Hepatic stellate cell (primary cell): ENCODE results near the gene GP2.
A peak's percentile ranks its signal among the peaks of the same experiment; 100 is the strongest.

ENCODE experiments used
- DNase-seq: peaks from one replicate; pipeline ENCODE4 v3.0.0; 2011; ENCODE audit warnings: low spot score

The GP2 gene

DNA sequence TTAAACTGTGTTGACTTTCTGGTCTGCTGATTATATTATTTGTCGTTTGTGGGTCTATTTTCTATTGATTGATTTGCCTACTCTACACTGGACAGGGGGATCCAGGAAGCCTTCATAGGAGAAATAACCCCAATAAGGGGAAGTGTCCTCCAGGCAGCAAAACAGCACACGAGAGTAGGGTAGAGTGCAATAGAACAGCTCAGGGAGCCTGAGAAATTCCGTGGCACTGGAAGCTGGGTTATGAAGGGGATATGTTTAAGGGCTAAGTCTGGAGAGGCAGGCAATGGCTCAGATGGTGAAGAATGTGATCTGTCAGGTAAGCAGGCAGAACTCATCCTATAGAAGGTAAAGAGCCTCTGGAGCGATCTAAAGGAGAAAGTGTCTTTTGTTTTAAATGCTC lies 20.9 kb downstream of the GP2 start:
- no peak for DNase-seq

DNA sequence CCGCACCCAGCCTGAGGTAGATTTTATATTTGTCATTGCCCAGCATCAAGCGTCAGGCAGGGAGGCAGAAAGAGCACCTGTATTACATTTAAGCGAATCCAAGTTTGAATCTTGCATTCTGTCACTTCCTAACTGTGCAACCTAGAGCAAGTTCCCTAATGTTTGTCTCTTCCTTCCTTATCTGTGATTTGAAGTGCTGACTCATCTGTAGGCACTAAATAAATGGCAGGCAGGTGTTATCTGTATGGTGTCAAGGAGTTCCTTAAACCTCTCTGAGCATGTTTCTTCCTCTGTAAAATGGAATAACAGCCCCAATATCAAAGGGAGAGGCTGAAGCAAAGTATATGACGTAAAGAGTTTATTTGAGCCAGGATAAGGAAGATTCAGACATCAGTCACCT lies 24.3 kb downstream of the GP2 start:
- DNase-seq, result no peak

- DNase-seq, result no peak
Observed at GRCh38 chr16:20302389-20302788, 24.9 kb downstream of the GP2 start.

DNA sequence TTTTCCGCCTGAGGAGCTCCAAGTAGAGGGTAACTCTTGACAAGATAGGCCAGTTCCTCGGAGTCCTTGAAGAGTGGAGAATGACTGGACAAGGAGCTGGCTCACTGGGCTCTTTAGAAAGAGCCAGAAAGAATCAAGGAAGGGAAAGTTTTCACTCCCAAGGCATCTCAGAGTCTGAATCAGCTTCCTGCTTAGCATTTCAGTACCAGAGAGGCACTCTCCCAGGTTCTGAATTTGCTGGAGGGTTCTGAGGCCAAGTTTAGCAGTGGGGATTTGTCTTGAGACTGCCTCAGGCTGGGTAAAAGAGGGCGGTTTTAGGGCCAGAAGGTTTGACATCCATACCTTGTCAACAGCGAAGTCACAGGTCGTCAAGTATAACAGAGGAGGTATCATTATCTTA lies 25.5 kb downstream of the GP2 start:
- DNase-seq, result no peak

DNA sequence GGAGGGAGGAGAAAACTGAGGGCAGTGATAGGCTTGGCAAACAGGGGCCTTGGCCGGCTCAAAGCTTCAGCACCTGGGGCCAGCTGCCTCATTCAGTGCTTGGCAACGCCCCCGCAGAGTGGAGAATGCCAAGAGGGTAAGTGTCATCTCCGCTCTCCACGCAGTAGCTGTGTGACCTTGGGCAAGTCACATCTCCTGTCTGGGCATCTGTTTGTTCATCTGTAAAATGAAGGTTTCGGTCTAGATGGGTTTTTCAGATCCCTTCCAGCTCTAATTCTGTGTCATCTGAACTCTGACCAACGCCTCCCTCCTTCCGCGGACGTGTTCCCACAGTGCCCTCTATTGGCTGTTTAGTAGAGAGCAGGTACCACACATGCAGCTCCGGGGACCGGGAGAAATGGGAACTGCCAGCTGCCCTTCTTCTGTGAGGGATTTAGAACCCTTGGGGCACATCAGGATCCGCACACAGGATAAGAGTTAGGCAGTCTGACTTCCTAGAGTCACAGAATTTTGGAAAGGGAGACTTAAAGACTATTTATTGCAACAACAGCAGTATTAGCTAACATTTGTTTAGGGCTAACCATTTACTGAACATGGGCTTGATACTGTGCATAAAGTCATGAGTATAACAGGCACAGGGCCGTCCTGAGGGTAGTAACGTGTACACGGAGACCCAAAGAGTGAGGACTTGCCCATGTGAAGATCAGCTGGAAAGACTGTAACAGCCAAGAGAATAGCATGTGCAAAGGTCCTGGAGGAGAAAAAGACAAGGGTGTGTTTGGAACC lies 26.8 kb downstream of the GP2 start:
- DNase-seq, result peak; percentile 46

DNA sequence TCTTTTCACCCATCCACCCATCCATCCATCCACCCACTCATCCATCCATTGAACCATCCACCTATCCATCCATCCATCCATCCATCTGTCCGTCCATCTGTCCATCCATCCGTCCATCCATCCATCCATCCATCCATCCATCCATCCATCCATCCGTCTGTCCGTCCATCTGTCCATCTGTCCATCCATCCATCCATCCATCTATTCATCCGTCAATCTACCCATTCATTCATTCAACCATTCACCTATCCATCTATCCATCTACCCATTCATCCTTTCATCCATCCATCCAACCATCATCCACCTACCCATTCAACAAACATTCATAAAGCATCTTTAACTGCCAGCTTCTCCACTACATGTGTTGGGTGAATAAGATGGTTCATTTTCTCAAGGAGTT lies 28.9 kb downstream of the GP2 start:
- no peak for DNase-seq

DNA sequence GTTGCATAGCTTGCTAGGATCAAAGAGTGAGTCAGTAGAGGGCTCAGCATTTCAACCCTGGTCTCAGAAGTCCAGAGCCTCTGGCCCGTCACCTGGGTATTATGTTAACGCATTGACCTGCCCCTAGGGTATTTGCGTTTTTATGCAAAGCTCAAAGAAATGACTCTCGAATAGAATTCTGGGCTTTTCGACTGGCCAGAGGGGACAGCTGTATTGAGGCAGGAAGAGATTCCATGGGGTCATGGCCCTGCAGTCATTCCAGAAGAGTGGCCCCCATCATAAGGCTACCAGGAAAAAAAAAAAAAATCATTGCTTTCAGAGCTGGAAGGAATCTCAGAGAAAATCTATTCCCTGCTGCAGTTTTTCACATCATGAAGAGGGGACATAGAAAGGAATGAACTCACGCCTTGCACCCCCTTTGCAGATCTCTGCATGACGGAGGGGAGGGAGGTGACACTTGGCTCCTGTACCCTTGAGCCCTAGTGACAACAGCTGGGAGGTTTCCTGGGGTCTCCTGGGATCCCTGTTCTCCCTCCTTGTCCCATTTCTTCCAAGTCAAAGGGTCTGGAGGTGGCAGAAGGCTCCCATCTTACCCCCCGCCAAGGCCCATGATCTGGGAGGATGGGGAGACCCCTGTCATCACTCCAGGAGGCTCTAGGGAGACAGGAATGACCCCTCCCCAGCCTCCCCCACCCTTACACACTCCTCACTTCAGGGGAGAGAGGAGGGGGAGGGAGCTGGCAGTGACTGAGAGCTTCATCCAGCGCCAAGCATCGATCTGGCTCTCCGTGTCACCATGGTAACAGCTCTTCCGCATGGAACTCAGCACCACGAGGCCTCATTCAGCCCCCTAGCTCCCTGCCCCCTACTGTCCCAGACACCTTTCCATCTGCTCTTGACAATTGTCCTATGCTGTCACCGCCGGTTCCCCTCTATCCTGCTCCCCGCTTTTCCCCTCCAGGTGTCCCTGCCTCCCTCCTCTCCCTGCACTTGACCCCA lies 35.8 kb downstream of the GP2 start:
- no peak for DNase-seq

- DNase-seq, result no peak
Observed at GRCh38 chr16:20289571-20289970, 37.7 kb downstream of the GP2 start.

GRCh38 chr16:20285993-20286499 lies 41.3 kb downstream of the GP2 start:
- DNase-seq, result no peak

DNA sequence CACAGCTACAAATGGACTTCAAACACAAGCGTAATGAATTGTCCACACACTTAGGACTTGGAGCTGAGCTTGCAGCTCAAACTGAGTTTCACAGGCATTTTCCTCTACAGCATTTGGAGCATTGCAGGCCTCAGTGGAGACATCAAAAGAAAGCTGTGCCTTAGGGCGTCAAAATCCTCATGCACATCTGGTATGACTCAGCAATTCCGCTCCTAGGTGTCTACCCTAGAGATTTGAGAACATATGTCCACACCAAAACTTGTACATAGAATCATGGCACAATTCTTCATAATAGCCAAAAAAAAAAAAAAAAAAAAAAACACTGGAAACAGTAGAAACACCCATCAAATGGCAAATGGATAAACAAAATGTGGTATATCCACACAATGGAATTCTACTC lies 47.1 kb downstream of the GP2 start:
- no peak for DNase-seq

- no peak for DNase-seq
Observed at GRCh38 chr16:20271893-20272292, 55.4 kb downstream of the GP2 start.

- no peak for DNase-seq
Observed at GRCh38 chr16:20268409-20268808, 58.9 kb downstream of the GP2 start.

DNA sequence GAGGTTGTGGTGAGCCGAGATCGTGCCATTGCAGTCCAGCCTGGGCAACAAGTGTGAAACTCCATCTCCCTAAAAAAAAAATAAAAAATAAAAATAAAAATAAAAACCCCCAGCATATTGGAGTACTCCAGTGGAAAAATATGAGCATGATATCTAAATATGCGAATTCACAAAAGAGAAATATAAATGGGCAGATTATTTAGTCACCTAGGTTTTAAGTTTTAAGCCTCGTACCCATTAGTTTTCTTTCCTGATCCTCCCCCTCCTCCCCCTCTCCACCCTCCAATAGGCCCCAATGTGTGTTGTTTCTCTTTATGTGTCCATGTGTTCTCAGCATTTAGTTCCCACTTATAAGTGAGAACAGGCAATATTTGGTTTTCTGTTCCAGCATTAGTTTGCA lies 62.3 kb downstream of the GP2 start:
- no peak for DNase-seq

DNA sequence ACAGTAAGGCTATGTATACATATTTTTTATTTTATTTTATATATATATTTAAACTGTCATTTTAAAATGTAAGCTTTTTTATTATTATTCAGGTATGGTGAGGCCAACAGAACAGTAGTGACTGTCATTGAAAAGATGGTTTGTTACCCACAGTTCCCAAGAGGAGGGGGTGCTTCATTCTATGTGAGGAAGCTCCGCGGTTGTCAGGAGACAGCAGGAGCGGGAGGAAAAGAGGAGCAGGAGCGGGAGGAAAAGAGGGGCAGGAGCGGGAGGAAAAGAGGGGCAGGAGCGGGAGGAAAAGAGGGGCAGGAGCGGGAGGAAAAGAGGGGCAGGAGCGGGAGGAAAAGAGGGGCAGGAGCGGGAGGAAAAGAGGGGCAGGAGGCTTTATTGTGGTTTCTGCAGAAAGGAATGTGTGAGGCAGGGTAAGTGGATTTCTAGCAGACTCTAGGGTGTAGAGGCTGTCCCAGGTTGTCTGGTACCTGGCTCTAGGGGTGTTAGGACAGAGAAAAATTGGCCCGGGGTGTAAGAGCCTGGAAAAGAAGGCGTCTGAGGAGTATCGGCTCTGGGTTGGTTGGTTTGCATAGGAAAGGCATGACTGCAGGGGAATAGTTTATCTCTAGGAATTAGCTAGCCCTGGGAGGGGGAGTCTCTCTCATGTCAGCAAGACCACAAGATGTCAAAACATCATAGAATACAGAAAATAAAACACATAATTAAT lies 64.0 kb downstream of the GP2 start:
- no peak for DNase-seq

DNA sequence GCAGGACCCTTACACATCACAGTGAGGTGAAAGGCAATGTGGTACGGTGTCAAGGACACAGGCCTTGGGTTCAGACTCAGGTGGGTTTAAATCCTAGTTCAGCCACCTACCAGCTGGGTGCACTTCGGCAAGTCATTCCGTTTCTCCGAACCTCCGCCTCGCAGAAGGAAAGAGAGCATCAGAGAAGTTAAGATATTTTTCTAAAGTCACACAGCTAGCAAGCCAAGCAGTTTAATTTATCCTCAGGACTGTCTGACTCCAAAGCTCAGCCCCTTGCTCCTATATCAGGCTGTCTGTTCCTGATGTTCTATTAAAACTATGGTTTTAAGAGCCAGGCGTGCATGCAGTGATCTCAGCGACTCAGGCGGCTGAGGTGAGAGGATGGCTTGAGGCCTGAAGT lies 65.1 kb downstream of the GP2 start:
- no peak for DNase-seq

DNA sequence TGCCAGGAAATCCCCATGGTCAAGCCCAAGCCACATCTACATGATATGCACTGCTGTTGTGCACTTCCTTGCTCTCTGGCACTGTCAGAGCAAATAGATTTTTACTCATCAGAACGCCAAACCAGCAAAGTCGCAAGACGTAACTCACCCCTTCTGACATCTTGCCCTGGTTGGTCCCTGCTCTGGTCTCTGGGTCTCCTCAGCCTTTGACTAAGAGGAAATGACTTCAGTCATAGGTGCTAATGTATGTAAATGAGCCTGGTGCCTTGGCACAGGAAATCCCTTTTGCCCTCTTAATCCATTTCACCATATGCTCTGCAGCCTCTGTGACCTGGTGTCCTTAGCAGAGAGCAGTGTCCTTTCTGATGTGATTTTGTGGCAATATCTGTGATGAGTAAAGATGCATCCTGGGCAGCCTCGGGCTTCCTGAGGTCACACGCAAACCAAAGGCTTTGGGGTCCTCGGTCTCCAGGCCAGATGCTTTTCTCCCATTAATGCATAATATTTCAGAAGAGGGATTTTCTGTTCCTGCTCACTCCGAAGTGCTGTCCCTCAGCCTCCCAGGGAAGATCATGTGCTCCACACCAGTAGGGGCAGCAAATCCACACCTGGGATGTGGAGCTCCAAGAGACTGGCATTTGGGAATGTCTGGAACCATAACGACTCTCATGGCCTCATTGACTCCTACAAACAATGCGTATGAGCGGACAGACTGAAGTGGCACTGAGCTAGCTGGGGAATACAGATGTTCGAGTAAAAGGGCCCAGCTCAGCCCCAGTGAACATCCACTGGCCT lies 66.9 kb downstream of the GP2 start:
- no peak for DNase-seq
